ENCODE data around the gene SSR2. TPM values are rescaled to one million over a fixed set of nuclear protein-coding genes. Genes with fewer than 3 reads are reported as not detected.

Gene SSR2
- total and polyA plus RNA-seq, 2 experiments from 2014 or later = 136 to 291 TPM

DNA sequence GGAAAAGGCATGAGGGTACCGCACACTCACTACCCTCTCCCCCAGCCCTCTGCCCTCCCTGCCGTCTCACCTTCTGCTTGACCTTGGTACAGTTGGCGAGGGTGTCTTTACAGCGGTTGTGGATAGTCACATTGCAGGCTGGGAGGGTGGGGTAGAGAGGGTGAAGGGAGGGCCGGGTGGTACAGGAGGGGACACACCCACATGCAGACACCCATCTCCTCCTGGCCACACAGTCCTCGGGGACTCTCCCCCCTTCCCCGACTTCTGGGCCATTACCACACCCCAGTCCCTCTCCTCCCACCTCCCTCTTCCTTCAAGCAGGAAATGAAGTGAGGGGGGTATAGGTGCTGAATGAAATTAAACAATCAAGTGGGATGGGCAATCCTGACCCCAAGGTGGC is 54.0 kb downstream of the SSR2 start:
- Histone ChIP-seq H3K9me2 (ENCODE audit: insufficient read depth) (no peaks in the 10 kb centered on the region), H2AFZ (no peak overlapping the region), H3K4me2 (no peak overlapping the region), H3K4me1 (ENCODE audit: insufficient read depth) (peaks cover 38% of the 10 kb centered on the region), H3K27ac (ENCODE audit: low read depth) (0 out of 2 replicates have a peak overlapping the region, but pooled peaks have one; percentile 78), H3K27me3 (ENCODE audit: insufficient read depth) (no peaks in the 10 kb centered on the region), H3F3A (replicated peaks; ENCODE audit: low read depth) (peaks cover 13% of the 10 kb centered on the region; the same call in 1 of the 2 replicates), H3K4me3 (no peak overlapping the region), H4K20me1 (replicated peaks; ENCODE audit: insufficient read depth) (peaks cover 27% of the 10 kb centered on the region), H3K36me3 (ENCODE audit: insufficient read depth) (peaks cover 19% of the 10 kb centered on the region), H3K79me2 (replicated peaks; ENCODE audit: insufficient read depth) (peaks cover 40% of the 10 kb centered on the region)
- peak overlapping the region; percentile 93 for H3K27ac Mint-ChIP-seq
- no peak for TF ChIP-seq JUNB (IDR thresholded peaks at IDR 0.05; ENCODE audit: unreplicated experiment)
- TF ChIP-seq, protein P1, sequence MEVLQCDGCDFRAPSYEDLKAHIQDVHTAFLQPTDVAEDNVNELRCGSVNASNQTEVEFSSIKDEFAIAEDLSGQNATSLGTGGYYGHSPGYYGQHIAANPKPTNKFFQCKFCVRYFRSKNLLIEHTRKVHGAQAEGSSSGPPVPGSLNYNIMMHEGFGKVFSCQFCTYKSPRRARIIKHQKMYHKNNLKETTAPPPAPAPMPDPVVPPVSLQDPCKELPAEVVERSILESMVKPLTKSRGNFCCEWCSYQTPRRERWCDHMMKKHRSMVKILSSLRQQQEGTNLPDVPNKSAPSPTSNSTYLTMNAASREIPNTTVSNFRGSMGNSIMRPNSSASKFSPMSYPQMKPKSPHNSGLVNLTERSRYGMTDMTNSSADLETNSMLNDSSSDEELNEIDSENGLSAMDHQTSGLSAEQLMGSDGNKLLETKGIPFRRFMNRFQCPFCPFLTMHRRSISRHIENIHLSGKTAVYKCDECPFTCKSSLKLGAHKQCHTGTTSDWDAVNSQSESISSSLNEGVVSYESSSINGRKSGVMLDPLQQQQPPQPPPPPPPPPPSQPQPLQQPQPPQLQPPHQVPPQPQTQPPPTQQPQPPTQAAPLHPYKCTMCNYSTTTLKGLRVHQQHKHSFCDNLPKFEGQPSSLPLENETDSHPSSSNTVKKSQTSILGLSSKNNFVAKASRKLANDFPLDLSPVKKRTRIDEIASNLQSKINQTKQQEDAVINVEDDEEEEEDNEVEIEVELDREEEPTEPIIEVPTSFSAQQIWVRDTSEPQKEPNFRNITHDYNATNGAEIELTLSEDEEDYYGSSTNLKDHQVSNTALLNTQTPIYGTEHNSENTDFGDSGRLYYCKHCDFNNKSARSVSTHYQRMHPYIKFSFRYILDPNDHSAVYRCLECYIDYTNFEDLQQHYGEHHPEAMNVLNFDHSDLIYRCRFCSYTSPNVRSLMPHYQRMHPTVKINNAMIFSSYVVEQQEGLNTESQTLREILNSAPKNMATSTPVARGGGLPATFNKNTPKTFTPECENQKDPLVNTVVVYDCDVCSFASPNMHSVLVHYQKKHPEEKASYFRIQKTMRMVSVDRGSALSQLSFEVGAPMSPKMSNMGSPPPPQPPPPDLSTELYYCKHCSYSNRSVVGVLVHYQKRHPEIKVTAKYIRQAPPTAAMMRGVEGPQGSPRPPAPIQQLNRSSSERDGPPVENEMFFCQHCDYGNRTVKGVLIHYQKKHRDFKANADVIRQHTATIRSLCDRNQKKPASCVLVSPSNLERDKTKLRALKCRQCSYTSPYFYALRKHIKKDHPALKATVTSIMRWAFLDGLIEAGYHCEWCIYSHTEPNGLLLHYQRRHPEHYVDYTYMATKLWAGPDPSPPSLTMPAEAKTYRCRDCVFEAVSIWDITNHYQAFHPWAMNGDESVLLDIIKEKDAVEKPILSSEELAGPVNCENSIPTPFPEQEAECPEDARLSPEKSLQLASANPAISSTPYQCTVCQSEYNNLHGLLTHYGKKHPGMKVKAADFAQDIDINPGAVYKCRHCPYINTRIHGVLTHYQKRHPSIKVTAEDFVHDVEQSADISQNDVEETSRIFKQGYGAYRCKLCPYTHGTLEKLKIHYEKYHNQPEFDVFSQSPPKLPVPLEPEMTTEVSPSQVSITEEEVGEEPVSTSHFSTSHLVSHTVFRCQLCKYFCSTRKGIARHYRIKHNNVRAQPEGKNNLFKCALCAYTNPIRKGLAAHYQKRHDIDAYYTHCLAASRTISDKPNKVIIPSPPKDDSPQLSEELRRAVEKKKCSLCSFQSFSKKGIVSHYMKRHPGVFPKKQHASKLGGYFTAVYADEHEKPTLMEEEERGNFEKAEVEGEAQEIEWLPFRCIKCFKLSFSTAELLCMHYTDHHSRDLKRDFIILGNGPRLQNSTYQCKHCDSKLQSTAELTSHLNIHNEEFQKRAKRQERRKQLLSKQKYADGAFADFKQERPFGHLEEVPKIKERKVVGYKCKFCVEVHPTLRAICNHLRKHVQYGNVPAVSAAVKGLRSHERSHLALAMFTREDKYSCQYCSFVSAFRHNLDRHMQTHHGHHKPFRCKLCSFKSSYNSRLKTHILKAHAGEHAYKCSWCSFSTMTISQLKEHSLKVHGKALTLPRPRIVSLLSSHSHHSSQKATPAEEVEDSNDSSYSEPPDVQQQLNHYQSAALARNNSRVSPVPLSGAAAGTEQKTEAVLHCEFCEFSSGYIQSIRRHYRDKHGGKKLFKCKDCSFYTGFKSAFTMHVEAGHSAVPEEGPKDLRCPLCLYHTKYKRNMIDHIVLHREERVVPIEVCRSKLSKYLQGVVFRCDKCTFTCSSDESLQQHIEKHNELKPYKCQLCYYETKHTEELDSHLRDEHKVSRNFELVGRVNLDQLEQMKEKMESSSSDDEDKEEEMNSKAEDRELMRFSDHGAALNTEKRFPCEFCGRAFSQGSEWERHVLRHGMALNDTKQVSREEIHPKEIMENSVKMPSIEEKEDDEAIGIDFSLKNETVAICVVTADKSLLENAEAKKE (CRISPR knock-in tag; IDR thresholded peaks at IDR 0.05) = no peak
- TF ChIP-seq EZH2phosphoT487 (IDR thresholded peaks at IDR 0.05; ENCODE audit: unreplicated experiment) = no peak
- no peak for TF ChIP-seq ZNF331 (CRISPR knock-in tag; IDR thresholded peaks at IDR 0.05; ENCODE audit: low read depth)
- TF ChIP-seq EZH2 (IDR thresholded peaks at IDR 0.05; ENCODE audit: low read depth, unreplicated experiment) = no peak
- no peak for TF ChIP-seq NANOG (IDR thresholded peaks at IDR 0.05; ENCODE audit: borderline replicate concordance)
- TF ChIP-seq, protein P2, sequence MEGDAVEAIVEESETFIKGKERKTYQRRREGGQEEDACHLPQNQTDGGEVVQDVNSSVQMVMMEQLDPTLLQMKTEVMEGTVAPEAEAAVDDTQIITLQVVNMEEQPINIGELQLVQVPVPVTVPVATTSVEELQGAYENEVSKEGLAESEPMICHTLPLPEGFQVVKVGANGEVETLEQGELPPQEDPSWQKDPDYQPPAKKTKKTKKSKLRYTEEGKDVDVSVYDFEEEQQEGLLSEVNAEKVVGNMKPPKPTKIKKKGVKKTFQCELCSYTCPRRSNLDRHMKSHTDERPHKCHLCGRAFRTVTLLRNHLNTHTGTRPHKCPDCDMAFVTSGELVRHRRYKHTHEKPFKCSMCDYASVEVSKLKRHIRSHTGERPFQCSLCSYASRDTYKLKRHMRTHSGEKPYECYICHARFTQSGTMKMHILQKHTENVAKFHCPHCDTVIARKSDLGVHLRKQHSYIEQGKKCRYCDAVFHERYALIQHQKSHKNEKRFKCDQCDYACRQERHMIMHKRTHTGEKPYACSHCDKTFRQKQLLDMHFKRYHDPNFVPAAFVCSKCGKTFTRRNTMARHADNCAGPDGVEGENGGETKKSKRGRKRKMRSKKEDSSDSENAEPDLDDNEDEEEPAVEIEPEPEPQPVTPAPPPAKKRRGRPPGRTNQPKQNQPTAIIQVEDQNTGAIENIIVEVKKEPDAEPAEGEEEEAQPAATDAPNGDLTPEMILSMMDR (conservative IDR thresholded peaks at IDR 0.05; ENCODE audit: low read depth in 2 of 2) = no peak
- TF ChIP-seq, protein P3, sequence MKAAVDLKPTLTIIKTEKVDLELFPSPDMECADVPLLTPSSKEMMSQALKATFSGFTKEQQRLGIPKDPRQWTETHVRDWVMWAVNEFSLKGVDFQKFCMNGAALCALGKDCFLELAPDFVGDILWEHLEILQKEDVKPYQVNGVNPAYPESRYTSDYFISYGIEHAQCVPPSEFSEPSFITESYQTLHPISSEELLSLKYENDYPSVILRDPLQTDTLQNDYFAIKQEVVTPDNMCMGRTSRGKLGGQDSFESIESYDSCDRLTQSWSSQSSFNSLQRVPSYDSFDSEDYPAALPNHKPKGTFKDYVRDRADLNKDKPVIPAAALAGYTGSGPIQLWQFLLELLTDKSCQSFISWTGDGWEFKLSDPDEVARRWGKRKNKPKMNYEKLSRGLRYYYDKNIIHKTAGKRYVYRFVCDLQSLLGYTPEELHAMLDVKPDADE (IDR thresholded peaks at IDR 0.05) = no peak
- no peak for TF ChIP-seq CREB1 (CRISPR knock-in tag; IDR thresholded peaks at IDR 0.05; ENCODE audit: low read depth)
- TF ChIP-seq STAT1 (IDR thresholded peaks at IDR 0.05; ENCODE audit: unreplicated experiment) = no peak
- TF ChIP-seq, protein P4, sequence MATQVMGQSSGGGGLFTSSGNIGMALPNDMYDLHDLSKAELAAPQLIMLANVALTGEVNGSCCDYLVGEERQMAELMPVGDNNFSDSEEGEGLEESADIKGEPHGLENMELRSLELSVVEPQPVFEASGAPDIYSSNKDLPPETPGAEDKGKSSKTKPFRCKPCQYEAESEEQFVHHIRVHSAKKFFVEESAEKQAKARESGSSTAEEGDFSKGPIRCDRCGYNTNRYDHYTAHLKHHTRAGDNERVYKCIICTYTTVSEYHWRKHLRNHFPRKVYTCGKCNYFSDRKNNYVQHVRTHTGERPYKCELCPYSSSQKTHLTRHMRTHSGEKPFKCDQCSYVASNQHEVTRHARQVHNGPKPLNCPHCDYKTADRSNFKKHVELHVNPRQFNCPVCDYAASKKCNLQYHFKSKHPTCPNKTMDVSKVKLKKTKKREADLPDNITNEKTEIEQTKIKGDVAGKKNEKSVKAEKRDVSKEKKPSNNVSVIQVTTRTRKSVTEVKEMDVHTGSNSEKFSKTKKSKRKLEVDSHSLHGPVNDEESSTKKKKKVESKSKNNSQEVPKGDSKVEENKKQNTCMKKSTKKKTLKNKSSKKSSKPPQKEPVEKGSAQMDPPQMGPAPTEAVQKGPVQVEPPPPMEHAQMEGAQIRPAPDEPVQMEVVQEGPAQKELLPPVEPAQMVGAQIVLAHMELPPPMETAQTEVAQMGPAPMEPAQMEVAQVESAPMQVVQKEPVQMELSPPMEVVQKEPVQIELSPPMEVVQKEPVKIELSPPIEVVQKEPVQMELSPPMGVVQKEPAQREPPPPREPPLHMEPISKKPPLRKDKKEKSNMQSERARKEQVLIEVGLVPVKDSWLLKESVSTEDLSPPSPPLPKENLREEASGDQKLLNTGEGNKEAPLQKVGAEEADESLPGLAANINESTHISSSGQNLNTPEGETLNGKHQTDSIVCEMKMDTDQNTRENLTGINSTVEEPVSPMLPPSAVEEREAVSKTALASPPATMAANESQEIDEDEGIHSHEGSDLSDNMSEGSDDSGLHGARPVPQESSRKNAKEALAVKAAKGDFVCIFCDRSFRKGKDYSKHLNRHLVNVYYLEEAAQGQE (IDR thresholded peaks at IDR 0.05; ENCODE audit: unreplicated experiment) = no peak
- no peak for TF ChIP-seq POLR2AphosphoS5 (IDR thresholded peaks at IDR 0.05; ENCODE audit: low read depth)
- no peak for TF ChIP-seq ZNF114 (CRISPR knock-in tag; IDR thresholded peaks at IDR 0.05)
- DNase-seq (ENCODE audit: low spot score) (no peak), ATAC-seq (no peak)
- H3K27me3 Mint-ChIP-seq (ENCODE audit: insufficient read depth, low read depth, poor library complexity) = peaks cover 11% of the 10 kb centered on the region
- H3K4me3 Mint-ChIP-seq = no peak overlapping the region; the same call in 2 of the 3 replicates
- peaks cover 52% of the 10 kb centered on the region for H3K4me1 Mint-ChIP-seq
- H3K36me3 Mint-ChIP-seq (ENCODE audit: low read depth) = peaks cover 68% of the 10 kb centered on the region
- no peaks in the 10 kb centered on the region for H3K9me3 Mint-ChIP-seq
